ENCODE data around the gene RIPK4. TPM values are rescaled to one million over a fixed set of nuclear protein-coding genes. Genes with fewer than 3 reads are reported as not detected.

RIPK4 gene
- polyA plus RNA-seq, 1 donor (not counting 4 experiments of a cell fraction or from before 2014, with no cell fraction given) = 18.4 TPM

GRCh38 chr21:41763398-41763931 lies 3.4 kb downstream of the RIPK4 start:
- peaks cover 84% of the 10 kb centered on the region for H3K79me2 ChIP-seq (ENCODE audit: control insufficient read depth, insufficient read depth, low read length)
- FAIRE-seq (peak; percentile 91), DNase-seq (ENCODE audit: low read depth, low spot score) (no peak)

DNA sequence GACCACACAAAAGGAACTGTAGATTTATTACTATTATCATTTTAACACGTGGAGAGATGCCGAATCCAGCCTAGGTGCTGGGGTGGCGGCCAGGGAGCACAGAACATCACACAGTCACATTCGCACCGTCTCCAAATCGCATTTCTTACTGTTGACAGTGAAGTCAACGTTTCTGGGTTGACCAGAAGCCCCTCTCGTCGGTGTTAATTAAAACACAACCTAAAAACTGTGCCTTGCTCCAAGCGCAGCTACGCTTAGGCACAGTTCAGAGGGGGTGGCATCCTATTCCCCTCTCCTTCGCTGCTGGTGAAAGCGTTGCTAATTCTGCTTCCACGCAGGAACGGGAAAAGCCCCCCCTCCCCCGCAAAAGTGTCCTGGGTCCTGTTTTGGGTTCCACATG lies 4.1 kb downstream of the RIPK4 start:
- Histone ChIP-seq H3K4me2 (ENCODE audit: control insufficient read depth, extremely low read depth, insufficient read depth, low read depth, low read length) (peak overlapping the region; percentile 95), H4K20me1 (ENCODE audit: control insufficient read depth, extremely low read depth, insufficient read depth, low read length) (peaks cover 80% of the 10 kb centered on the region), H3K36me3 (ENCODE audit: control insufficient read depth in 2 of 2, extremely low read depth in 1 of 2, insufficient read depth in 2 of 2, low read length in 2 of 2) (peaks cover 4 to 6% of the 10 kb centered on the region in 2 experiments)

More at GRCh38 chr21:41763398-41763931, 3.4 kb downstream of the RIPK4 start:
- Histone ChIP-seq H3K4me2 (ENCODE audit: control insufficient read depth, extremely low read depth, insufficient read depth, low read depth, low read length) (peak overlapping the region; percentile 95), H3K9me1 (ENCODE audit: control insufficient read depth, extremely low read depth, insufficient read depth, low read length) (peaks cover 29% of the 10 kb centered on the region), H3K36me3 (ENCODE audit: control insufficient read depth in 2 of 2, extremely low read depth in 1 of 2, insufficient read depth in 2 of 2, low read length in 2 of 2) (peaks cover 3 to 4% of the 10 kb centered on the region in 2 experiments), H4K20me1 (ENCODE audit: control insufficient read depth, extremely low read depth, insufficient read depth, low read length) (peaks cover 75% of the 10 kb centered on the region), H3K27me3 (ENCODE audit: control insufficient read depth, extremely low read depth, insufficient read depth, low read length) (no peaks in the 10 kb centered on the region), H3K4me1 (ENCODE audit: control insufficient read depth, extremely low read depth, insufficient read depth, low read length) (peaks cover 82% of the 10 kb centered on the region), H3K9me3 (ENCODE audit: control insufficient read depth, low read depth, low read length) (no peaks in the 10 kb centered on the region), H2AFZ (ENCODE audit: control insufficient read depth, low read length) (no peak overlapping the region), H3K9ac (ENCODE audit: control insufficient read depth, extremely low read depth, insufficient read depth, low read length) (peak overlapping the region; percentile 97), H3K4me3 (ENCODE audit: control insufficient read depth in 2 of 3, extremely low read depth in 1 of 3, insufficient read depth in 2 of 3, low read depth in 1 of 3, low read length in 3 of 3) (peak overlapping the region; percentile 79 to 92 (median 88)), H3K27ac (ENCODE audit: control insufficient read depth, insufficient read depth, low read length) (peak overlapping the region; percentile 80)
- TF ChIP-seq EZH2 (IDR thresholded peaks at IDR 0.05; ENCODE audit: low read length) (no peak), CTCF (optimal IDR thresholded peaks at IDR 0.05 in 1 of 3, IDR thresholded peaks at IDR 0.05 in 1 of 3, conservative IDR thresholded peaks at IDR 0.05 in 1 of 3; ENCODE audit: extremely low read depth in 1 of 3, insufficient read depth in 2 of 3, low read length in 3 of 3) (no peak)
- dilution Hi-C loops (cut with MboI; ENCODE audit: extremely low pct_ligation_motif_present, low sequenced_read_pairs) = no loop called here

More for the DNA sequence above, 4.1 kb downstream of the RIPK4 start:
- peak overlapping the region; percentile 79 to 92 (median 88) for H3K4me3 ChIP-seq (ENCODE audit: control insufficient read depth in 2 of 3, extremely low read depth in 1 of 3, insufficient read depth in 2 of 3, low read depth in 1 of 3, low read length in 3 of 3)
- peaks cover 90% of the 10 kb centered on the region for H3K79me2 ChIP-seq (ENCODE audit: control insufficient read depth, insufficient read depth, low read length)
- peak overlapping the region; percentile 80 for H3K27ac ChIP-seq (ENCODE audit: control insufficient read depth, insufficient read depth, low read length)
- H2AFZ ChIP-seq (ENCODE audit: control insufficient read depth, low read length) = no peak overlapping the region
- H3K4me1 ChIP-seq (ENCODE audit: control insufficient read depth, extremely low read depth, insufficient read depth, low read length) = peaks cover 75% of the 10 kb centered on the region
- peaks cover 29% of the 10 kb centered on the region for H3K9me1 ChIP-seq (ENCODE audit: control insufficient read depth, extremely low read depth, insufficient read depth, low read length)
- DNase-seq (ENCODE audit: low read depth, low spot score) = no peak
- FAIRE-seq = no peak
- no peaks in the 10 kb centered on the region for H3K9me3 ChIP-seq (ENCODE audit: control insufficient read depth, low read depth, low read length)
- TF ChIP-seq EZH2 (IDR thresholded peaks at IDR 0.05; ENCODE audit: low read length) (no peak), CTCF (optimal IDR thresholded peaks at IDR 0.05 in 1 of 3, IDR thresholded peaks at IDR 0.05 in 1 of 3, conservative IDR thresholded peaks at IDR 0.05 in 1 of 3; ENCODE audit: extremely low read depth in 1 of 3, insufficient read depth in 2 of 3, low read length in 3 of 3) (no peak)
- no peaks in the 10 kb centered on the region for H3K27me3 ChIP-seq (ENCODE audit: control insufficient read depth, extremely low read depth, insufficient read depth, low read length)
- dilution Hi-C loops (cut with MboI; ENCODE audit: extremely low pct_ligation_motif_present, low sequenced_read_pairs) = no loop called here
- H3K9ac ChIP-seq (ENCODE audit: control insufficient read depth, extremely low read depth, insufficient read depth, low read length) = peak overlapping the region; percentile 97
